ENCODE results near the gene DCLK3. TPM values are rescaled to one million over a fixed set of nuclear protein-coding genes. Genes with fewer than 3 reads are reported as not detected.

The DCLK3 gene
- total and polyA plus RNA-seq, 2 of the 8 experiments (the other 6 are each of a cell fraction or from before 2014, with no cell fraction given): 0.27 to 0.63 TPM

- TF ChIP-seq CHD7 (IDR thresholded peaks at IDR 0.05; ENCODE audit: insufficient replicate concordance, low read length) (no peak), MAFK (IDR thresholded peaks at IDR 0.05; ENCODE audit: low read depth, low read length) (no peak), EZH2 (IDR thresholded peaks at IDR 0.05; ENCODE audit: low read depth, low read length, severe bottlenecking) (no peak), NRF1 (IDR thresholded peaks at IDR 0.05; ENCODE audit: low read depth, low read length) (no peak), JUND (IDR thresholded peaks at IDR 0.05; ENCODE audit: low read length) (no peak), EP300 (IDR thresholded peaks at IDR 0.05; ENCODE audit: borderline replicate concordance in 1 of 2, low read depth in 2 of 2, low read length in 2 of 2) (no peak), CHD2 (IDR thresholded peaks at IDR 0.05; ENCODE audit: low read length) (no peak), ASH2L (IDR thresholded peaks at IDR 0.05; ENCODE audit: low read length) (no peak), GABPA (IDR thresholded peaks at IDR 0.05; ENCODE audit: borderline replicate concordance, insufficient read depth, low read length) (no peak), SRF (IDR thresholded peaks at IDR 0.05; ENCODE audit: low read depth, low read length) (no peak), RBBP5 (IDR thresholded peaks at IDR 0.05; ENCODE audit: borderline replicate concordance, low read depth, low read length) (no peak)
These were observed 8.1 kb downstream of the DCLK3 start (continued) for GRCh38 chr3:36756269-36756668.
